Measurements from ENCODE around the gene GRIN1.

GRIN1 gene

DNA sequence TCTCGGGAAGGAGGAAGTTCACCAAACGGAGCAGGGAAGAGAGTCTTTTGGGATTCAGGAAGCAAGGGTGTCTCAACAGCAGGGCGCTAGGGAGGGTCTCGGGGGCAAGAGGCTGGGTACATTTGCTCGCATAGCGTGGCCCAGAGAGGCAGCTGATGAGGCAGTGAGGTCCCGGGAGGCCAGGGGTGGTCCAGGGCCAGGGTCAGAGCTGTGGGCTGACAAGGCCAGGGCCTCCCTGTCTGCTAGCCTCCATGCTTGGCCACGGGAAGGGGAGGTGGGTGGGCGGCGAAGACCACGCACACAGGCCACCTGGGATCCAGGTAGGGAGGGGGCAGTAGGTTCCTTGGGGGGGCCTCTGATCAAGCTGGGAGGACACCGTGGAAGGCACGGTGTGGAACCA is 72.6 kb downstream of the GRIN1 start:
- DNase-seq (ENCODE audit: low read depth, low spot score), result no peak
- no peak overlapping the region for H3K4me3 ChIP-seq (ENCODE audit: low read depth, low read length)
- POLR2A ChIA-PET, result no interaction called here
- CTCF ChIA-PET, result no interaction called here
- TF ChIP-seq, protein P1, sequence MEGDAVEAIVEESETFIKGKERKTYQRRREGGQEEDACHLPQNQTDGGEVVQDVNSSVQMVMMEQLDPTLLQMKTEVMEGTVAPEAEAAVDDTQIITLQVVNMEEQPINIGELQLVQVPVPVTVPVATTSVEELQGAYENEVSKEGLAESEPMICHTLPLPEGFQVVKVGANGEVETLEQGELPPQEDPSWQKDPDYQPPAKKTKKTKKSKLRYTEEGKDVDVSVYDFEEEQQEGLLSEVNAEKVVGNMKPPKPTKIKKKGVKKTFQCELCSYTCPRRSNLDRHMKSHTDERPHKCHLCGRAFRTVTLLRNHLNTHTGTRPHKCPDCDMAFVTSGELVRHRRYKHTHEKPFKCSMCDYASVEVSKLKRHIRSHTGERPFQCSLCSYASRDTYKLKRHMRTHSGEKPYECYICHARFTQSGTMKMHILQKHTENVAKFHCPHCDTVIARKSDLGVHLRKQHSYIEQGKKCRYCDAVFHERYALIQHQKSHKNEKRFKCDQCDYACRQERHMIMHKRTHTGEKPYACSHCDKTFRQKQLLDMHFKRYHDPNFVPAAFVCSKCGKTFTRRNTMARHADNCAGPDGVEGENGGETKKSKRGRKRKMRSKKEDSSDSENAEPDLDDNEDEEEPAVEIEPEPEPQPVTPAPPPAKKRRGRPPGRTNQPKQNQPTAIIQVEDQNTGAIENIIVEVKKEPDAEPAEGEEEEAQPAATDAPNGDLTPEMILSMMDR (IDR thresholded peaks at IDR 0.05; ENCODE audit: insufficient read depth, low read length, missing control alignments), result no peak

DNA sequence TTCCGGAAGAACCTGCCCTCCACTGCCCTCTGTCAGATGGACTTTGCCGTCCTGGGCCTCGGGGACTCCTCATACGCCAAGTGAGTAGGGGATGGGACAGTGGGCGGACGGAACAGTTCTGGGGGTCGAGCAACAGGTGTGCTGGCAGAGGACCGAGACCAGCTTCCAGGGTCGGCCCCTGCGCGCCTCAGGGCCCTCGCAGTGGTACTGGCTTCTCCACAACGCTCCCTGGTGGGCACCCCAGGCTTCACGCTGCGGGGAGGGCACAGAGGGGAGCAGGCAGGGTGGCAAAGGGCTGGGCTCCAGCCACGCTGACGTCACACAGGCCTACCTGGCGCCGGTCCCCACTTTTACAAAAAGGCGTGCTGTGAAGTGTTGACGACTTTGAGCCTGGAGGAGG is 73.6 kb downstream of the GRIN1 start:
- ChIA-PET CTCF (interaction anchor here (1.3 kb wide), 1 partner anchor 8 kb away, joined by 3 read pairs; no protein-coding TSS in a partner anchor), POLR2A (interaction anchor here (2.8 kb wide), 1 partner anchor 10 kb away, joined by 12 read pairs; the partner anchor contains the start of gene RNF208)
- no peak for DNase-seq (ENCODE audit: low read depth, low spot score)
- TF ChIP-seq, protein P1 (IDR thresholded peaks at IDR 0.05; ENCODE audit: insufficient read depth, low read length, missing control alignments), result no peak
- no peak overlapping the region for H3K4me3 ChIP-seq (ENCODE audit: low read depth, low read length)

DNA sequence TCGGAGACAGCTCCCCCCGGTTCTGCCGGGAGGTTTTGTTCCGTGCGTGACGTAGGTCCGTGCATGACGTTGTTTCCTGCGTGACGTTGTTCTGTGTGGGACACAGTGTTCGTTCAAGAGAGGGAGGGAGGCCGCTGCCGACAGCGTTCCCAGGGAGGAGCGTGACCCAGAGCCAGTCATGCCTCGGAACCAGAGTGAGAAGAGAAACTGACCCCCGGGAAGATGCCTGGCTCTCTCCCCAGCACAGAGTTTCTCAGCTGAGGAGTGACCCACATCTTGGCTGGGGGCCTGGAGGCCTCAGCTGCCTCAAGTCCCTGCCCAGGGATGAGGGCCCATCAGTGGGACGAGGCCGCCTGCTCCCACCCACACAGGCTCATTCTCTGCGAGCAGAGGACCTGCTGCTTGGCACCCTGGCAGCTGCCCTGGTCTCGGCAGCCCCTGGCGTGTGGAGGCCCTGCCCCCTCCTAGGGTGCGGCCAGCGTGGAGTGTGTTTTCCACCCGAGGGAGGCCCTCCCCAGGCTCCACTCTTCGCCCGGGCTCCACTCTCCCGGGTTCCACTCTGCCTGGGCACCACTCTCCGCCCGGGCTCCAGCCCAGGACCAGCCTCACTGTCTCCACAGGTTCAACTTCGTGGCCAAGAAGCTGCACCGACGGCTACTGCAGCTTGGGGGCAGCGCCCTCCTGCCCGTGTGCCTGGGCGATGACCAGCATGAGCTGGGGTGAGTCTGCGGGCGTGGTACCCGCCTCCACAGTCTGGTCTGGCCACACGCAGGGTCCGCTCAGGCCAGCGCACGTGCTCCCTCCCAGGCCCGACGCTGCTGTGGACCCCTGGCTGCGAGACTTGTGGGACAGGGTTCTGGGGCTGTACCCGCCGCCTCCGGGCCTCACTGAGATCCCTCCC is 74.5 kb downstream of the GRIN1 start:
- no peak for DNase-seq (ENCODE audit: low read depth, low spot score)
- ChIA-PET POLR2A (interaction anchor here (2.8 kb wide), 1 partner anchor 9 kb away, joined by 12 read pairs; the partner anchor contains the start of gene RNF208), CTCF (interaction anchor here (0.7 to 1.3 kb wide), 2 partner anchors 9 kb away, joined by 3 read pairs; no protein-coding TSS in a partner anchor)
- TF ChIP-seq, protein P1 (IDR thresholded peaks at IDR 0.05; ENCODE audit: insufficient read depth, low read length, missing control alignments), result no peak
- H3K4me3 ChIP-seq (ENCODE audit: low read depth, low read length), result no peak overlapping the region

DNA sequence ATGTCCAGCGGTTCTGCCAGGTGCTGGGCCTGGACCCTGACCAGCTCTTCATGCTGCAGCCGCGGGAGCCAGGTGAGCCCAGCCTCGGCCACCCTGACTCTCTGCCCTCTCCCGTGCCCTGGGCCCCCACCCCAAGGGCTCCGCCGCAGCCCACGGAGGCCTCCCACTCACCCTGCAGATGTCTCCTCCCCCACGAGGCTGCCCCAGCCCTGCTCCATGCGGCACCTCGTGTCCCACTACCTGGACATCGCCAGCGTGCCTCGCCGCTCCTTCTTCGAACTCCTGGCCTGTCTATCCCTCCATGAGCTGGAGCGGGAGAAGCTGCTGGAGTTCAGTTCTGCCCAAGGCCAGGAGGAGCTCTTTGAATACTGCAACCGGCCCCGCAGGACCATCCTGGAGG is 75.7 kb downstream of the GRIN1 start:
- ChIA-PET CTCF (no interaction called here), POLR2A (interaction anchor here (0.8 to 2.8 kb wide), 2 partner anchors 8 to 9 kb away, joined by 3 to 12 read pairs; partner anchors contain the start of gene RNF208)
- no peak overlapping the region for H3K4me3 ChIP-seq (ENCODE audit: low read depth, low read length)
- DNase-seq (ENCODE audit: low read depth, low spot score), result no peak
- TF ChIP-seq, protein P1 (IDR thresholded peaks at IDR 0.05; ENCODE audit: insufficient read depth, low read length, missing control alignments), result no peak

DNA sequence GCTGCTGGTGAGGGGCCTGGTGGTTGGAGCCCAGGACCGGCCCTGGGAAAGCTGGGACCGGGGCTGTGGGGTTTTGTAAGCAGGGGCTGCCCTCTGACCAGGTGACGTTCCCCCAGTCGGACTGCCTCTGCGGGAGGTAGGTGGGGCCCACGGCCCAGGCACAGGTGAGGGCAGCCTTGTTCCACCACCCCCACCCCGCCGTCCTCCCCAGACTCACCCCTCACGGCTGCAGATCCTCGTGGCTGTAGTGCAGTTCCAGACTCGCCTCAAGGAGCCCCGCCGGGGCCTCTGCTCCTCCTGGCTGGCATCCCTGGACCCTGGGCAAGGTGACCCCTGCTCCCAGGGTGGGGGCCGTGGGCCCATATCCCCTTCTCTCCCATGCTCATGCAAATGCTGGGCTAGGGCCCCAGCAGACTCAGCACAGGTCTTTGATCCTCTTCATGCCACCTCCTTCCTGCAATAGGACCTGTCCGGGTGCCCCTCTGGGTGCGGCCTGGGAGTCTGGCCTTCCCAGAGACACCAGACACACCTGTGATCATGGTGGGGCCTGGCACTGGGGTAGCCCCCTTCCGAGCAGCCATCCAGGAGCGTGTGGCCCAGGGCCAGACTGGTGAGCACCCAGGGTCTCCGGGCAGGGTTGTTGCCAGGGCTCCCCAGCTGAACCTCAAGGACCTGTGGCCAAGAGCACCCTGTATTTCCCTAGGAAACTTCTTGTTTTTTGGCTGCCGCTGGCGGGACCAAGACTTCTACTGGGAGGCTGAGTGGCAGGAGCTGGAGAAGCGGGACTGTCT is 76.4 kb downstream of the GRIN1 start:
- no peak for DNase-seq (ENCODE audit: low read depth, low spot score)
- CTCF ChIA-PET, result interaction anchor here (1.0 to 1.7 kb wide), 3 partner anchors 8 to 12 kb away, joined by 3 to 5 read pairs (median 3); partner anchors contain the start of genes CYSRT1 and RNF224
- TF ChIP-seq, protein P1 (IDR thresholded peaks at IDR 0.05; ENCODE audit: insufficient read depth, low read length, missing control alignments), result no peak
- no peak overlapping the region for H3K4me3 ChIP-seq (ENCODE audit: low read depth, low read length)
- POLR2A ChIA-PET, result interaction anchor here (0.8 to 2.8 kb wide), 3 partner anchors 7 to 25 kb away, joined by 3 to 12 read pairs (median 9); partner anchors contain the start of genes RNF208 and TUBB4B

All from AG04449 (cell line).